HG02759 (cell line): Measurements from ENCODE around the gene KRTAP1-3.
"Not testable (repeated sequence)": the region's sequence is repeated elsewhere in the genome, so short reads cannot be mapped to it uniquely, and the experiment has no call there.

ENCODE experiments used
- ATAC-seq: cut with Tn5 transposase; IDR thresholded peaks from one replicate; pipeline ENCODE4 v1.9.1; 2021; ENCODE audit warnings: mild to moderate bottlenecking, moderate library complexity; ENCODE audit not compliant: unreplicated experiment

KRTAP1-3 gene

DNA sequence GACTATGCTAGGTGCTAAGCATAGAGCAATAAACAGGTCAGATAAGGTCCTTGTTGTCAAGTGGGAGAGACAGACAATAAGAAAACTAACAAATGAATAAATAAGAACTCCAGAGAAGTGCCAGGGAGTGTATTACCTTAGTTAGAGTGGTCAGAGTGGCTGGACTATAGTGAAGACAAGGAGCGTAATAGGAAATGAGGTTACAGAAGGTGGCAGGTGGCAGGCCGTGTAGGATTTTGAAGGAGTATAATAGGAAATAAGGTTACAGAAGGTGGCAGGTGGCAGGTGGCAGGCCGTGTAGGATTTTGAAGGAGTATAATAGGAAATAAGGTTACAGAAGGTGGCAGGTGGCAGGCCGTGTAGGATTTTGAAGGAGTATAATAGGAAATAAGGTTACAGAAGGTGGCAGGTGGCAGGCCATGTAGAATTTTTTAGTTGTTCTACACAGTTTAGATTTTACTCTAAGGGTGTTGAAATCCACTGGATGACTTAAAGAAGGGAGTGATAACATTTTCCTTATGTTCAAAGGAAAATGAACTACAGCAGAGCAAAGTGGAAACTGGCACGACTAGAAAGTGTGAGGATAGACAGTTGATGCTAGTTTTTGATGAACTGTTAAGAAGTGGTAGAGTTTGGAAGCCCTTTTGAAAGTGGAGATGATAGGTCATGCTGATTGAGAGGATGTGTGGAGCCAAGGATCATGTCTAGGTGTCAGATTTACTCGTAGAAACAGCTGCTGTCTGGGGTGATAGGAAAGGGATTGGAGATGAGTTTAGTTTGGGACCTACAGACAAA, 22.2 kb downstream of the KRTAP1-3 start:
- ATAC-seq = no peak

DNA sequence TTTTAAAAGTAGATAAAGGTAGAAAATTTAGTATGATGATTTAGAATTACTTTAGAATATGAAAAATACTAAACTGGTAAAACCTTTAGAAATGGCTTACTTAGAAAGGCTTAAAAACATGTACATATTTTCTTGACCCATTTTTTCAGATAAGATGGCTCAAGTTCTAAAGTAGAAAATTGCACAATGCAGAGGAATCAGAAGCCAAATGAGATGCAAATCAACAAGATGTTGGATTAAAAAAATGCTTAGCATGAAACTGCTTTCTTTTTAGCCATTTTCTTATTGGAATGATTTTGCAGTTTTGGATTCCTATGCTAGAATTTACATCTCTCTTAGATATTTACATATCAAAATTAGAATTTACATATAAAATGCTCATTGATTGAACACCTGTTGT, 24.2 kb downstream of the KRTAP1-3 start:
- no peak for ATAC-seq

DNA sequence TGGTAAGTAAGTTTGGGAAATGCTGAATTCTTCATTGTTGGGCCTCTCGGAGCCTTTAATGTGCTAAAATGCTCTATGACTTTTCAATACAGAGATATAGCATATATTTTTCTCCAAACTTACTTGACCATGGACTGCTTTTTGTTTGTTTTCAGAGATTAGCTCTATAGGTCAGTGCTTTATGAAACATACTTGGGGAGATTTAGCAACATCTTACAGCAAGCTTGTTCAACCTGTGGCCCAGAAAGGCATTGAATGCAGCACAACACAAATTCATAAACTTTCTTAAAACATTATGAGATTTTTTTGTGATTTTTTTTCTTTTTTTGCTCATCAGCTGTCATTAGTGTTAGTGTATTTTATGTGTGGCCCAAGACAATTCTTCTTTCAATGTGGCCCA, 24.7 kb downstream of the KRTAP1-3 start:
- no peak for ATAC-seq

DNA sequence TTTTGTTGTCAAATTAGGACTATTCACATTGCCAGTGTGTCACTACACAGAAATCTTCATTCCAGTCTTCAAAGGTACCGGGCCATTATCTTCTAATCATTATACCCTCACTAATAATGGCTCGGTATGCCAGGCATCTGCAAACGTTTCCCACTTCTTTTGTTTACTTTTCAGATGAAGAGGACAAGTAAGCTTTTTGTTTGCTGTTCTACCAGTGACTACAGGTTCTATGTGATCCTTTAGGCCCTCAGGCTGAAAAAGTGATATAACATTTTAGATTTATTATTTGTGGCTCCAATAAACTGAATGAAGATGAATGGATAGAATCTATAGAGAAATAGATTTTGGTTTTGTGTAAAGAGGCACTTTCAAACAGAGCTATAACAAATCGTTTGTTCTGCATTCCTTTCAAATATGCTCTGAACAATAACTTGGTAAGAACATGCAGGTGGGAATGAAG, 25.3 kb downstream of the KRTAP1-3 start:
- no peak for ATAC-seq

DNA sequence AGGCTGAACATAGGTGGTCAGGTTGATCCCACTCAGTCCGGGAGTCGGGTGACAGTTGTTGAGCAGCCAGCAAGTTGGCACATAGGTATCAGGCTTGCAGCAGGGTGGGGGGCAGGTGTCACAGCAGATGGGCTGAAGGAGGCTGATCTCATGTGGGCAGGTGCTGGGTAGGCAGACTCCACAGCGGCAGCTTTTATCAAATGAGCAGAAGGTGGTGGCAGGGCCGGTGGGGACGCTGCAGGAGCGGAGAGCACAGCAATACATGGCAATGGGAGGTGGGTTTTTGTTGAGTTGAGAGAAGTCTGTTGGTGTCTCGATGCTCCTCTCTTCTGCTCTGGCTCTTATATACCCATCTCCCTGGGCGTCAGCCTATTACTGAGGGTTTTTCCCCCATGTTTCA, 25.9 kb downstream of the KRTAP1-3 start, which contains the start of gene KRTAP3-1:
Gene KRTAP3-1 (minus strand): TSS at position 318 of the 400 bp plus-strand sequence. CDS start 54 bp downstream, at position 264.
- ATAC-seq = no peak

DNA sequence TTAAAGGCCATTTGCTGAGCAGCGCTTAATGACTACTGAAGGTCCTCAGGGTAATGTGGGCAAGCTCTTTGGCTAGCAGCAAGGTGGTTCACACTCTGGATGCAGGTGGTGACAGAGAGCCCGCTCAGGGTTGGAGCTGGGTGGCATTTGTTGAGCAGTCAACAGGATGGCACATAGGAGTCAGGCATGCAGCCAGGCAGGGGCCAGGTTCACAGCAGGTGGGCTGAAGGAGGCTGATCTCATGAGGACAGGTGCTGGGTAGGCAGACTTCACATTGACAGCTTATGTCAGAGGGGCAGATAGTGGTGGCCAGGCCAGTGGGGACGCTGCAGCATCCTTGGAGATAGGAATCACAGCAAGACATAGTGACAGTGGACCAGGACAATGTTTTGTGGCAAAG, 30.3 kb downstream of the KRTAP1-3 start:
- ATAC-seq = no peak

DNA sequence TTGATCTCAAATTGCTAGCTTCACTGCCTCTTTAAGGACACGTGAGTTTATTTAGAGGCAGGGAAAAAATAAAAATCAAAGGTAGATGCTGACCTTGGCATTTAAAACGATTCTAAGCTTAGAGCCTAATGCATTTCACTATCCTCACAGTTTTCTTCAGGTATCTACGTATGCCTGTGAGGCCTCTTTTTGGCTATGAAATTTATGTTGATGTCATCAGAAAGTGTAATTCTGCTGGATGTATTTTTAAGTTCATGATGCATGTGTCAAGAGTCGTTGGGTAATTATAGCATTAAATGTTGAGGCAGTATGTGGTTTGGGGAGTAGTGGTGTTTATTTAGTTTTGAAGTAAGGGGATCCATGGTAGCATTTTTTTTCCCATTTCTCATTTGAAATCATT, 30.7 kb downstream of the KRTAP1-3 start:
- no peak for ATAC-seq

DNA sequence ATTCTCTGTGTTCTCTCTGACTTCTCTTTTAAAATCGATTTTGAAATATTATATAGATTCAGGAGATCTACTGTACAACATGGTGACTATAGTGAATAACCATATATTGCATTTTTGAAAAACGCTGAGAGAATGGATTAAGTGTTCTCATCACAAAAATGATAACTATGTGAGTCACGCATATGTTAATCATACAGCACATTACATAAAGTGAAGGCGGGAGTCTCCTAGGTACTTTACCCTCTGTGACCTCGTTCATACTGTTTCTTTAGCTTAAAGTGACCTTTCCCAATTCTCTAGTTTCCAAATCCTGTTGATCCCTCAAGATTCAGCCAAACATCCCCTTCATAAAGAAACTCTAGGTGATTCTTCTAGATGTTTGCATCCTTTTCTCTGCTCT, 31.9 kb downstream of the KRTAP1-3 start:
- ATAC-seq = no peak

DNA sequence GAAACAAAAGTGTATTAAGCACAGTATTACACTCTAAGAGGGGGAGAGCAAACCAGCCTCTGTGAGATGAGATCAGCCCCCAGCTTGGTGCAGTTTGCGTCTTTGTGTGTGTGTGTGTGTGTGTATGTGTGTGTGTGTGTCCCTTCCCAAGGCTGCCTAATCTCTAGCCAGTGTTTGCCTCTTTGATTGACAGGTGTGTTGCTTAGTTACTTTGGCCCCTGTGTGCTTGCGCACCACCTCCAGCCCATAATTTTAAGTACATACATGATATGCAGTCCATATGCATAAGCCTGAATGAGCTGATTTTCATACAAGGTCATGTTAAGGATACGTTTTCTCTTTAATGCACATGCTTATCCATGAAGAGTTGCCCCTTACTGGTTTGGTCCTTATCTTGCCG, 32.9 kb downstream of the KRTAP1-3 start:
- no peak for ATAC-seq

DNA sequence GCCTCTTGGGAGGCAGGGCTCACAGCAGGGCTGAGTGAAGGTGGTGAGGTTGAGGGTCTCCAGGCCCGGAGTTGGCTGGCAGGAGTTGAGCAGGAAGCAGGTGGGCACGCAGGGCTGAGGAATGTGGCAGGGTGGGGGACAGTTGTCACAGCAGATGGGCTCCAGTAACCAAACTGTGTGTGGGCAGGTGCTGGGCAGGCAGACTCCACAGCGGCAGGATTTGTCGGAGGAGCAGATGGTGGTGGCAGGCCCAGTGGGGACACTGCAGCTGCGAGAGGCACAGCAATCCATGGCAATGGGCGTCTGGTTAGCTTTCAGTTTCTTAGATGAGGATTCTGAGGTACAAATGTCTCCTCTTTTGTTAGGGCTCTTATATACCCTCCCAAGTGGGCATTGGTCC, 35.1 kb downstream of the KRTAP1-3 start, which contains the start of gene KRTAP3-2:
Gene KRTAP3-2 (minus strand): TSS at position 344 of the 400 bp plus-strand sequence. CDS start 53 bp downstream, at position 291.
- not testable (repeated sequence) for ATAC-seq

DNA sequence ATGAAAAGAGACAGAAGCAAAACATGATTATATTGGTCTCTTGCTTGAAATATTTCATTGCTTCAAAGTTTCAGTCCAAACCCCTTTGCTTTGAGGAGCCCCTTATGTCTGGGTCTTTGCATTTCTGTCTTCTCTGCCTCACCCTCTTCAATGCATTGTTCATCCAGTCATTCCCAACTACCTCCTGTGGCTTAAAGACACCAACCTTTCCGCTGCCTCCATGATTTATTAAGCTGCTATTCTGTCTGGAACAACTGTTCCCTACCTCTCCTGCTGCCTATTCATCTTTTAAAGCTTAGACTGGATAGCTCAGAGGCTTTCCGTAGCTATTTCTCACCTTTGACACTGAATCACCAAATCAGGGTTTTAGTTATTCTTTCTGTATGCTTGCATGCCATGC, 37.3 kb downstream of the KRTAP1-3 start:
- no peak for ATAC-seq

DNA sequence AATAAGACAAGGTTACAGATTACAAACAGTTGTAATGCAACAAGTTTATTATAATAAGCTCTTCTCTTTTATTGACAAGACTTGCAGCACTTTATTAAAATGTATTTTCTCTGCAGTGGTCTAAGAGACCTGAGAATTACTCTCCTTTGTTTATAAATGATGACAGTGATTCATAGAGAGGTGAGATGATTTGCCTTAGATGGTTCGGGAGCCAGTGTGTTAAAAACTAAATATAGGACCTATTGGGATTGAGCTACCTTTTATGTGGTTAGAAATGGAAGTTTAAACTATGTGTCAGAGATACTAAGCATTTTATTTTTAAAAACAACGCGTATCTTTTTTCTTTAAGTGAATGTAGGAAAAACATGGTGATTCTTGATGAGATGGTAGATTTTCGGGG, 37.8 kb downstream of the KRTAP1-3 start:
- no peak for ATAC-seq

DNA sequence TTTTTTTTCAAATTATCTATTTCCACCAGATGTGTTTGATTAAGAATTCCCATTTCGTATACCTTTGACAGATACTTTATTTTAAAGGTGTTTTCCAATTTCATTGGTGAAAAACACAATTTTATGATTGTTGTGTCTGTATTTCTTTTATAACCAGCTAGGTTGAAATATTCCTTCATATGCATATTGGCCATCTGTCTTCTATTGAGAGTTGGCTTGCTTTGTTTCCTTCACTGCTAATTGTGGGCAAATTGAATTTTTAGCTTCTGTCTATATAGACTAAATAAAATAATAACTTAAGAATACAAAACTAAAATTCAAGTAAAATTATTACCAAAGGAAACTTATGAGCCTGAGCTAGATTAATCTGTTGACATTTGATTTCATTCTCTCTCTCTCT, 39.6 kb downstream of the KRTAP1-3 start:
- no peak for ATAC-seq

DNA sequence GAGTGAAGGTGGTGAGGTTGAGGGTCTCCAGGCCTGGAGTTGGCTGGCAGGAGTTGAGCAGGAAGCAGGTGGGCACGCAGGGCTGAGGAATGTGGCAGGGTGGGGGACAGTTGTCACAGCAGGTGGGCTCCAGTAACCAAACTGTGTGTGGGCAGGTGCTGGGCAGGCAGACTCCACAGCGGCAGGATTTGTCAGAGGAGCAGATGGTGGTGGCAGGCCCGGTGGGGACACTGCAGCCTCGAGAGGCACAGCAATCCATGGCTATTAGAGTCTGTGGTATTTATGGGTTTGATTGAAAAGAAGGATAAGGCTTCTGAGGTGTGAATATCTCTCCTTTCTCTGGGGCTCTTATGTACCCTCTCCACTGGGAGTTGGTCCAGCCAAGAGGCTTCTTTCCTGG, 40.8 kb downstream of the KRTAP1-3 start, which contains the start of gene KRTAP3-3:
Gene KRTAP3-3 (minus strand): TSS at position 326 of the 400 bp plus-strand sequence. CDS start 67 bp downstream, at position 259.
- no peak for ATAC-seq

DNA sequence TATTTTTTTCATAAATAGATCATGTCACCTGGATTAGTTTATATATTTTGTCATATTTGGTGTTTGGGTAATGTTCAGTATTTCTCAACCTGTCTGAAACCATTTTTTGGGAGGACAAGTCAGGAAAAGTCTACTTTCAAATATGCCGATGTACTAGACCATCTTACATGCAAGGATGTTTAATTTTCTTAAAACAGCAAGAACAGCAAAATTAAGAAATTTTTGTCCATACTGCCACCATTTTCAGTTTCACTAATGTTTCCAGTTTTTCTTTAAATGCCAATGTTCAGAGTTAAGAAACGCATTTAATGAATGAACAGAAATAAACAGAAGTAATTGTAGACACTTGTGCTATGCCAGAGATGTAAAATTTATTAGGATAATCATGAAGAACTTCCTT, 41.6 kb downstream of the KRTAP1-3 start:
- no peak for ATAC-seq

DNA sequence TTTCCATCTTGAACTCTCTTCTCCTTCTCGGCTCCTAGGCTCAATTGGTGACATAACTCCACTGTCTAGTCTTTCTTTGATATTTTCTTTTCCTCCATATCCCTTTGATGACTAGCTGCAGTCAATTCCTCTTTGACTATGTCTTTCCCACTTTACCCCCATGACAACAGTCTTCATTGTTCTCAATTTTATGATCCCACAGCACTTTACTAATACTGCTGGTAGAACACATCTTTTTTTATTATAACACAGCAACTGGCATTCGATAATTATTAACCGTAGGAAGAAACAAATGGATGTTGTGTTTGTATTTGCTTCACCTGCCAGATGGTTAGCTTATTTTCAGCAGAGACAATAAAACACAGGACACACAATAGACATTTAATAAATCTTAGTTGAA, 42.0 kb downstream of the KRTAP1-3 start:
- no peak for ATAC-seq

DNA sequence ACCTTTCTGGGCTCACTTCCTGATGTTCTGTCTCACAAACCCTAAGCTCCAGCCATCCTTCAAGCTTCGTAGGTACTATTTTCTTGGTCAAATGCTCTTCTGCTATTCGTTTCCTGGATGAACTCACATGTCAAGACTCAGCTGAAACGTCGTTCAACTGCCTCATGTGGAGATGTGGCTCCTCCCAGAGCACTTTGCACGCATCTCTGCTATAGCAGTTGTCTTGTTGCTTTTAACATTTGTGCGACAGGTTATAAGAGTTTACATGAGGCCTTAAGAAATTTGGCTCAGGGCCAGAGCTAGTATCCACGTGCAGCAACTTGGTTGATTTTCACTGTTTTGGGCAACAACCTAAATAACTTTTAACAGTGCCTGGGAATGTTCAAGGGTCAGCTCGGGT, 47.8 kb downstream of the KRTAP1-3 start:
- no peak for ATAC-seq

DNA sequence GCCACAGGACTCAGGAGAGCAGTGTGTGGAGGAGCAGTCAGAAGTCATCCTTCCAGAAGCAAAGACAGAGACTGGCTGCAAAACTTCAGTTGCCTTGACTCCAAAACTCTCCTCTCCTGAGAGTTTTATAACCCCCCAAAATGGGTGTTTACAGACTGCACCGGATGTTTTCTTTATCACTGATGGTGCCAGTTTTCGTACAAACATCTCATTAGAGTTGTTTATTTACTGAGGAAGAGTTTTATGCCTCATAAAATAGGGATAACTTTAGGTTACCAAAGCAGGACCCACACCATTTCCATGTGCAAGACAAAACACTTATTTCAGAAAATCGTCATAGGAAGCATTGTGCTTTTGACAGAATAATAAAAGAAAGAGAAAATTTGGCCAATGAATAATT, 50.4 kb downstream of the KRTAP1-3 start, which contains the start of gene KRT40:
Gene KRT40 (minus strand): TSS at position 101 of the 400 bp plus-strand sequence. CDS start 53 bp downstream, at position 48.
- ATAC-seq = no peak
